NB4 (cell line): ENCODE results near the gene DNAJC9.

ENCODE experiments used
- CTCF ChIP-seq: IDR thresholded peaks from one replicate; pipeline ENCODE4 v1.5.1; 2012; ENCODE audit warnings: low read depth, low read length
- MYC ChIP-seq: IDR thresholded peaks from 2 replicates; pipeline ENCODE4 v1.6.1; 2011; ENCODE audit warnings: low read depth, low read length
- POLR2A ChIP-seq: IDR thresholded peaks from 2 replicates; pipeline ENCODE4 v1.6.1; 2011; ENCODE audit warnings: mild to moderate bottlenecking; ENCODE audit not compliant: insufficient read length; ENCODE audit errors: extremely low read depth

- TF ChIP-seq CTCF = no peak
- TF ChIP-seq POLR2A = no peak
- no peak for TF ChIP-seq MYC
These were observed 35.8 kb downstream of the DNAJC9 start for GRCh38 chr10:73211106-73211811.
